Left renal pelvis (tissue), 4 donors: Measurements from ENCODE around the gene GBP6. TPM values are rescaled to one million over a fixed set of nuclear protein-coding genes. Genes with fewer than 3 reads are reported as not detected.
"Not testable (repeated sequence)": the region's sequence is repeated elsewhere in the genome, so short reads cannot be mapped to it uniquely, and the experiment has no call there.

Experiments used
- DNase-seq, 4 donors: peaks; one replicate each; pipeline ENCODE4 v3.0.0-alpha.2; 2013; ENCODE audit warnings: low read depth in 4 of 4, low spot score in 3 of 4
- polyA plus RNA-seq, 4 donors: library from polyadenylated mRNA; unstranded; fragments of 120-200 nt; gene quantifications; one replicate each; pipeline ENCODE4 v1.2.1, GENCODE V29; 2013; ENCODE audit not compliant: insufficient read length in 4 of 4

Gene GBP6
- polyA plus RNA-seq, 4 donors: 0.05 TPM; not detected in 3

DNA sequence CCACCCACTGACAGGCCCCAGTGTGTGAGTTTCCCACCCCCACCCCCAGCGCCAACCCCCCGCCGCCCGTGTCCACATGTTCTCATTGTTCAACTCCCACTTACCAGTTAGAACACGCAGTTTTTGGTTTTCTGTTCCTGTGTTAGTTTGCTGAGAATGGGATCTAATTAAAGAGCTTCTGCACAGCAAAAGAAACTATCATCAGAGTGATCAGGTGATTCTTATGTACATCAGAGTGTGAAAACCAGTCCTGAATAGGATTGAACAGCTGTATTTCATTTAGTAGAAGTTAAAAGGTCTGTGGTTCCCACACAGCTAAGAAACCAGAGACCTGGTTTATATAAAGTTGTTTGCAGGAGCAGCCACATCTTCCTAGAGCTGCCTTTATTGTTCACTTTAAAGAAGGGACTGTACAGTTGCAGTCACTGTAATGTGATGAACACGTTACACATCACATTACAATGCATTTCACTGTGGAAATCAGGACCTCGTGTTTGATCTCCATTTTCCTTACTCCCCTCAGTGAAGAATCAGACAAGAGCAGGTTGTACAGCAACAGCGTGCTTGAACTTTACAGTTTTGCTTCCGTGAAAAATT lies 1.2 kb downstream of the GBP6 start:
- no peak for DNase-seq

DNA sequence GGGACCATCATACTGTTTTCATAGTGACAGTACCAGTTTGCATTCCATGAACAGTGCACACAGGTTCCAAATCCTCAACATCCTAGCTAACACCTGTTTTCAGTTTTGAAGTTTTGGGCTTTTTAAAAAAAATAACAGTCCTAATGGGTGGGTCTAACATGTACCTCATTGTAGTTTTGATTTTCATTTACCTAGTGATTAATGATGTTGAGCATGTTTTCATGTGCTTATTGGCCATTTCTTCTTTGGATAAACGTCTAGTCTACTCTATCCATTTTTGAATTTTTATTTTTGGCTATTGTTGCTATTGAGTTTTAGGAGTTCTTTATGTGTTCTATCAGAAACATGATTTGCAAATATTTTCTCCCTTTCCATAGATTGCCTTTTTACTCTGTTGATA lies 3.4 kb downstream of the GBP6 start:
- no peak for DNase-seq

DNA sequence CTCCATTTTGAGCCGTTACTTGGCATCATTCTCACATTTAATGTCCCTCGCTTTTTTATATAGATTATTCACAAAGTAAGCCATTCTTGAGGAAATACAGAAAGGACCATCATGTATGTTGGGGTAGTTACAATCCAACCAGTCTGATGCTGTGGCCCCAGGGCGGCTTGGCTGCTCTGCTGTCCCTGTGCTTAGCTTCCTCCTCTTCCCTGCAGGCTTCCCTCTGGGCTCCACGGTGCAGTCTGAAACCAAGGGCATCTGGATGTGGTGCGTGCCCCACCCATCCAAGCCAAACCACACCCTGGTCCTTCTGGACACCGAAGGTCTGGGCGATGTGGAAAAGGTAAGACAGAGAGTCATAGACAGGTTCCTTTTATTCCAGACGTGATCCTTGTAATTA lies 5.5 kb downstream of the GBP6 start:
- DNase-seq: no peak

DNA sequence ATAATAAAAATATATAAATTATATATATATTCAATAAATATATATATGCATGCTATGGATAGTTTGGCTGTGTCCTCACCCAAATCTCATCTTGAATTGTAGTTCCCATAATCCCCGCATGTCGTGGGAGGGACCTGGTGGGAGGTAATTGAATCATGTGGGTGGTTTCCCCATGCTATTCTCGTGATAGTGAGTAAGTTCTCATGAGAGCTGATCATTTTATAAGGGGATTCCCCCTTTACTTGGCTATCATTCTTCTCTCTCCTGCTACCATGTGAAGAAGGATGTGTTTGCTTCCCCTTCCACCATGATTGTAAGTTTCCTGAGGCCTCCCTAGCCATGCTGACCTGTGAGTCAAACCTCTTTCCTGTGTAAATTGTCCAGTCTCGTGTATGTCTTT lies 10.0 kb downstream of the GBP6 start:
- not testable (repeated sequence) for DNase-seq

- no peak for DNase-seq
These were observed 14.1 kb downstream of the GBP6 start for GRCh38 chr1:89378001-89378400.

DNA sequence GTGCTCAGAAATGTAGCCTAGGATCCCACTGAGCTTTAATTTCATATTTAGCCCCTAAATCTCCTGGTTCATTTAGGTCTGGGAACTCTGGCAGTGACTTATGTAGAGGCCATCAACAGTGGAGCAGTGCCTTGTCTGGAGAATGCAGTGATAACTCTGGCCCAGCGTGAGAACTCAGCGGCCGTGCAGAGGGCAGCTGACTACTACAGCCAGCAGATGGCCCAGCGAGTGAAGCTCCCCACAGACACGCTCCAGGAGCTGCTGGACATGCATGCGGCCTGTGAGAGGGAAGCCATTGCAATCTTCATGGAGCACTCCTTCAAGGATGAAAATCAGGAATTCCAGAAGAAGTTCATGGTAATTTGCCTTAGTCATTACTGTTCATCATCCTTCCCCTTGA lies 17.8 kb downstream of the GBP6 start:
- no peak for DNase-seq

GRCh38 chr1:89382479-89382878 lies 18.6 kb downstream of the GBP6 start:
- DNase-seq: no peak

DNA sequence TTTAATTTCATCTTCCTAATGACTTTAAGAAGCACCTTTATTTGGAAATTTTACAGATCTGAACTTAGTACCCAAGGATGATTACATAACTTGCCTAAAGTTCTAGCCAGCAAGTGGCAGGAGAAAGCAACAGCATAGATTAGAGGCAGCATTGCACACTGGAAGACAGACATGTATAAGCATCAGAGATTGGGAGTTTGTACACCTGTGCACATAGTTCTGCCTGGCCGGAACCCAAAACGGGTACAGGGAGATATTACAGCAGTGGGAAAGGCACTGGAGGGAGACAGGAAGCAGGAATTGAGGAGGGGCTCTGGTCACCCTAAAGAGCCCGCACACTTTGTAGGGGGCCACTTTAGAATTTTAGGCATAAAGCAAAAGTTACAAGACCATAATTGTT lies 19.3 kb downstream of the GBP6 start:
- DNase-seq: no peak

- no peak for DNase-seq
These were observed 26.8 kb downstream of the GBP6 start for GRCh38 chr1:89390707-89391106.

DNA sequence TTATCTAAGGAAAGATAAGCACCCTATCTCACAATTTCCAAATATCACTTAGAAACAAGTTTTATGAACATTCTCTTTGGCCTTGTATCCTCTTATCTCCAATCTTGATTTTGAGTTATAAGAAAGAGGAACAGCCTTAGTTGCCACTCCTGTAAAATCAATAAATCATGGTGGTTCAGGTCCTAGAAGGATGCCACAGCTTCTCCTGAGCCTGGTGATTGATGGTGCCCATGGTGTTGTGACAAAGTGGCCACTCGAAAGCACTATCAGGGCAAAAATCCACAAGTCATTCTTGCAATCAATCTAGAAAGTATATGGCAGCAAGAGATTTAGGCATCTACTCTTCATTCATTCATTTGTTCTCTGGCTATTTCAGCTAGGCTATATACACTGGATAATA lies 27.8 kb downstream of the GBP6 start:
- no peak for DNase-seq

- no peak for DNase-seq
These were observed 31.0 kb downstream of the GBP6 start for GRCh38 chr1:89394851-89395250.

DNA sequence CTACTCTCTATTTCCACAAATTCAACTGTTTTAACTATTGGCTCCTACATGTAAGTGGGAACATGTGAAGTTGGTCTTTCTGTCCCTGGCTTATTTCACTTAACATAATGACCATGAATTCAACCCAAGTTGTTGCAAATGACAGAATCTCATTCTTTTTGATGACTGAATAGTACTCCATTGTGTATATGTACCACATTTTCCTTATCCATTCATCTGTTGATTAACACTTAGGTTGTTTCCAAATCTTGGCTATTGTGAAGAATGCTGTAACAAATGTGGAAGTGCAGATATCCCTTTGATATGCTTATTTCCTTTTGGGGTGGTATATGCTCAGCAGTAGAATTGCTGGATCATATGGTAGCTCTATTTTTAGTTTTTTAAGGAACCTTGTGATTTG lies 33.0 kb downstream of the GBP6 start:
- no peak for DNase-seq

GRCh38 chr1:89405275-89405929 lies 41.5 kb downstream of the GBP6 start:
- no peak for DNase-seq

- DNase-seq: peak in 1 of 4 donors; percentile 4
These were observed 43.5 kb downstream of the GBP6 start for GRCh38 chr1:89407360-89407759.

DNA sequence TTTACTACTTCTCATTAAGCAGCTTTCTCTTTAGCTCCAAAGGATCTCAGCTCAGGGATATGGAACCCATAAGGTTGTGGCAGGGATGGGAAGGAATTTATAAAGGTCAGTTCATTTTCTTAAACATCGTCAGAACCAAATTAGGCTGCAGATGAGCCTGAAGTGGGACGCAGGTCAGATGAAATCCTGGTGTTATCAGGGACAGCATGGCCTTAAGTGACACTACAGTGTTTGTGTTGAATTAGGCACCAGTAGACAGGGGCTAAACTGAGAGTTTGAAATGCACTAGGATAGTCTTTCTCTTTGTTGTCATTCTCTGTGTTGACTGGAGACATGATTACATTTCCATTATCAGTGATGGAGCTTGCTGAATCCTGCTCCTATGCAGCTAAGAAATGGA lies 43.9 kb downstream of the GBP6 start:
- not testable (repeated sequence) for DNase-seq

- DNase-seq: no peak
These were observed 61.2 kb downstream of the GBP6 start for GRCh38 chr1:89425056-89425455.

- no peak for DNase-seq
These were observed 65.2 kb downstream of the GBP6 start for GRCh38 chr1:89429062-89429461.

- not testable (repeated sequence) for DNase-seq
These were observed 65.8 kb downstream of the GBP6 start for GRCh38 chr1:89429681-89430080.

DNA sequence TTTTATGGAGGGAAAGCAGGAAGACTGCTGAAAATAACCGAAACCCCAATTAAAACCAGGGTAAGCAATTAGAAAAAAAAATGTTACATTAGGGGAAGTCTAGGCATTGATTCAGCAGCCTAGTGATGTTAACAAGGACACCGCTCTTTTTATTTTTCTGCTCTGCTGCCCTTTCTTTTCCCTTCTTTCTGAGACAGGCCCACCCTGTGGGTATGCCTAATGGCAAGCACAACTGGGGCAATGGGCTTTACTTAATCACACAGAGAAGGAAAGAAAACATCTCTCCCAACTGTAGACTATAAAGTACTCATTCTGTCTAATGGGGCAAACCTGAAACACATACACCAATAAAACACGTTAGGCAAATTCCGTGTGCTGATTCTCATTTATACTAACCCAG lies 69.6 kb downstream of the GBP6 start:
- no peak for DNase-seq

DNA sequence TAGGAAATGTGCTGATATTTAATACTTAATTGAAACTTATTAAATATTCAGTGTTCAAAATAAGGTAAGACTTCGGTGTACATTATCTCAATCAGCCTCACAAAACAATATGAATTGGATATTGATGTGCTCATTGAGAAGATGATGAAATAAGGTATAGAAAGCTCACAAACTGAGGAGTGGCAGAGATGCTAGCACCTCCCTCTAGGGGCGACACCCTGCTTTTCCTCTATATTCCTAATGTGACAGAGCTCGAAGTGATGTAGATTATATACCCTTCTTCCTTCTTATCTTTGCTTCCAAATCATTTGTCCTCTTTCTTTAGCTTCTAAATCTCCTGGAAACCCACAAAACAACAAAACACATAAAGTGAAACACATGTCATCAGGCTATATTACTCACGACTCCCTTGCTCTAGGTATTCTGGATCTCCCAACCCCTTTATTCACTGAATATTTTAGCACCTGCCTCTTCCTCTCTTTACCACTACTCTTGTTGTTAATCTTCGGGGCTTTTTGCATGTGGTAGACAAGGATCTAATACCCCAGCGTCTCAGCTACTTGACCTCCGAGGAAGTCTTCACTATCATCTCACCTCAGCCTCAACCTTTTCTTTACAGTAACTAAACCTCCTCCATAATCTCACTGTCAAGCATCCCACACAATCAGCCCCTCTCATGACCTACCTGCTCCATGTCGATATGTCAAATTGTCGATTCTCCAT lies 70.4 kb downstream of the GBP6 start:
- not testable (repeated sequence) for DNase-seq
